D341Med (cell line): Measurements from ENCODE around the gene MARK3.

ENCODE experiments used
- DNase-seq: peaks from one replicate; pipeline ENCODE4 v3.0.0; 2012; ENCODE audit warnings: low spot score

The MARK3 gene

GRCh38 chr14:103442288-103442687 is 57.1 kb downstream of the MARK3 start:
- DNase-seq: no peak

- DNase-seq: no peak
Observed at GRCh38 chr14:103443111-103443510, 57.9 kb downstream of the MARK3 start.

- no peak for DNase-seq
Observed at GRCh38 chr14:103444837-103445524, 59.8 kb downstream of the MARK3 start.

- no peak for DNase-seq
Observed at GRCh38 chr14:103445806-103446205, 60.6 kb downstream of the MARK3 start.

- DNase-seq: no peak
Observed at GRCh38 chr14:103448097-103448496, 62.9 kb downstream of the MARK3 start.

- no peak for DNase-seq
Observed at GRCh38 chr14:103449634-103450161, 64.5 kb downstream of the MARK3 start.

GRCh38 chr14:103450416-103450815 is 65.2 kb downstream of the MARK3 start:
- no peak for DNase-seq

- DNase-seq: no peak
Observed at GRCh38 chr14:103451401-103451800, 66.2 kb downstream of the MARK3 start.

GRCh38 chr14:103453791-103454190 is 68.6 kb downstream of the MARK3 start:
- DNase-seq: peak; percentile 46

GRCh38 chr14:103456167-103456835 is 71.1 kb downstream of the MARK3 start:
- no peak for DNase-seq

- no peak for DNase-seq
Observed at GRCh38 chr14:103460415-103460814, 75.2 kb downstream of the MARK3 start.

GRCh38 chr14:103463149-103463548 is 77.9 kb downstream of the MARK3 start:
- DNase-seq: no peak

GRCh38 chr14:103463851-103464250 is 78.6 kb downstream of the MARK3 start:
- DNase-seq: no peak

- no peak for DNase-seq
Observed at GRCh38 chr14:103472939-103473338, 87.7 kb downstream of the MARK3 start.

- no peak for DNase-seq
Observed at GRCh38 chr14:103474893-103475292, 89.7 kb downstream of the MARK3 start.

- no peak for DNase-seq
Observed at GRCh38 chr14:103476065-103476464, 90.8 kb downstream of the MARK3 start.

GRCh38 chr14:103476631-103477030 is 91.4 kb downstream of the MARK3 start:
- no peak for DNase-seq

- DNase-seq: no peak
Observed at GRCh38 chr14:103480595-103480994, 95.4 kb downstream of the MARK3 start.

- DNase-seq: no peak
Observed at GRCh38 chr14:103483600-103483999, 98.4 kb downstream of the MARK3 start.

GRCh38 chr14:103485504-103485903 is 100.3 kb downstream of the MARK3 start:
- DNase-seq: no peak

- no peak for DNase-seq
Observed at GRCh38 chr14:103488071-103488470, 102.9 kb downstream of the MARK3 start.

GRCh38 chr14:103488960-103489359 is 103.7 kb downstream of the MARK3 start:
- DNase-seq: no peak

- no peak for DNase-seq
Observed at GRCh38 chr14:103489621-103490020, 104.4 kb downstream of the MARK3 start.

GRCh38 chr14:103491691-103492090 is 106.5 kb downstream of the MARK3 start:
- DNase-seq: no peak
